ENCODE results near the gene SEPTIN6. TPM values are rescaled to one million over a fixed set of nuclear protein-coding genes. Genes with fewer than 3 reads are reported as not detected.

Gene SEPTIN6
- total RNA-seq, 2 donors from 2014 or later, result 11.5 to 18.7 TPM

DNA sequence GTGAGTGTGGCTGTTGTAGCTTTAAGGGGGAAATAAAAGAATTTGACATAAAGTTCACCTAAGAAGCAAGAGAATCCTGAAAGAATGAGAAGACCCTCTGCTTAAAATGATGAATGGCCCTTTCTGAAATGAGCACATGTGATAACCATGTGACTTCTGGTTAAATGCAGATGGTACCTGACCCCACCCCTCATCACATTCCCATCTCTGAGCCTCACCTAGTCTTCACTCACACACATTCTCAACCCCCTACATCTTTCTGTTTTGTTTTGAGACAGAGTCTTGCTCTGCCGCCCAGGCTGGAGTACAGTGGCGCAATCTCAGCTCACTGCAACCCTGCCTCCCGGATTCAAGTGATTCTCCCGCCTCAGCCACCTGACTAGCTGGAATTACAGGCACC lies 31.5 kb downstream of the SEPTIN6 start:
- H3K4me3 ChIP-seq (ENCODE audit: low read length), result no peak overlapping the region
- H3K4me3 Mint-ChIP-seq, result no peak overlapping the region
- no peaks in the 10 kb centered on the region for H3K27me3 Mint-ChIP-seq (ENCODE audit: insufficient read depth)
- no peak overlapping the region for H3K9ac ChIP-seq (ENCODE audit: extremely low read depth, low read length, poor library complexity, severe bottlenecking)
- H3K4me1 ChIP-seq (ENCODE audit: control insufficient read depth, insufficient read depth, low read length), result no peaks in the 10 kb centered on the region
- no peaks in the 10 kb centered on the region for H3K36me3 ChIP-seq (ENCODE audit: control insufficient read depth, insufficient read depth, low read length)
- no peak overlapping the region for H3K27ac ChIP-seq (ENCODE audit: low read depth, low read length)
- H3K27me3 ChIP-seq (ENCODE audit: control insufficient read depth, insufficient read depth, low read length, poor library complexity, severe bottlenecking), result no peaks in the 10 kb centered on the region
- no peaks in the 10 kb centered on the region for H3K9me3 ChIP-seq (ENCODE audit: control insufficient read depth, low read length)
- H3K36me3 Mint-ChIP-seq (ENCODE audit: low read depth), result no peaks in the 10 kb centered on the region
- H3K27ac Mint-ChIP-seq, result no peak overlapping the region
- H3K9me3 Mint-ChIP-seq, result peaks cover 62% of the 10 kb centered on the region
- H3K4me1 Mint-ChIP-seq, result no peaks in the 10 kb centered on the region
- no peak for DNase-seq
- WGBS, 2 experiments (ENCODE audit: insufficient coverage in 1 of 2, insufficient read length in 1 of 2), result 91% methylated on average over 4 of the region's 4 CpGs; no CpG with 5 or more reads in 1 of the 2 experiments
- TF ChIP-seq, protein P1, sequence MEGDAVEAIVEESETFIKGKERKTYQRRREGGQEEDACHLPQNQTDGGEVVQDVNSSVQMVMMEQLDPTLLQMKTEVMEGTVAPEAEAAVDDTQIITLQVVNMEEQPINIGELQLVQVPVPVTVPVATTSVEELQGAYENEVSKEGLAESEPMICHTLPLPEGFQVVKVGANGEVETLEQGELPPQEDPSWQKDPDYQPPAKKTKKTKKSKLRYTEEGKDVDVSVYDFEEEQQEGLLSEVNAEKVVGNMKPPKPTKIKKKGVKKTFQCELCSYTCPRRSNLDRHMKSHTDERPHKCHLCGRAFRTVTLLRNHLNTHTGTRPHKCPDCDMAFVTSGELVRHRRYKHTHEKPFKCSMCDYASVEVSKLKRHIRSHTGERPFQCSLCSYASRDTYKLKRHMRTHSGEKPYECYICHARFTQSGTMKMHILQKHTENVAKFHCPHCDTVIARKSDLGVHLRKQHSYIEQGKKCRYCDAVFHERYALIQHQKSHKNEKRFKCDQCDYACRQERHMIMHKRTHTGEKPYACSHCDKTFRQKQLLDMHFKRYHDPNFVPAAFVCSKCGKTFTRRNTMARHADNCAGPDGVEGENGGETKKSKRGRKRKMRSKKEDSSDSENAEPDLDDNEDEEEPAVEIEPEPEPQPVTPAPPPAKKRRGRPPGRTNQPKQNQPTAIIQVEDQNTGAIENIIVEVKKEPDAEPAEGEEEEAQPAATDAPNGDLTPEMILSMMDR (conservative IDR thresholded peaks at IDR 0.05), result no peak

DNA sequence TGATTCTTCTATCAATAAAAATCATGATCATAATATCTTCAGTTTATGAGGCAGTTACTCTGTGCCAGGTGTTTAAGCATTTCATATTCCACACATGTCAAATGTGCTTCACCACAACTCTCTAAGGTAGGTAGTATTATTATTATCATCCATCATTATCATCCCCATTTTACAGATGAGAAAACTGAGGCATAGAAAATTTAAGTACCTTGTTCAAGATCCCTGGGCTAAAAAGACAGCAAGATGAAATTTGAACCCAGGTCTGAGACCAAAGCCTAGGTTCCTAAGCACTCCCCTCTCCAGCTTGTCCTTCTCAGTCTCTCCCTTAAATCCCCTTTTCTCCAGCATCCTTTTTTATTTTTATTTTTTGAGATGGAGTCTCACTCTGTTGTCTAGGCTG lies 33.4 kb downstream of the SEPTIN6 start:
- Mint-ChIP-seq H3K4me3 (no peak overlapping the region), H3K9me3 (peaks cover 63% of the 10 kb centered on the region), H3K27me3 (ENCODE audit: insufficient read depth) (no peaks in the 10 kb centered on the region), H3K4me1 (no peaks in the 10 kb centered on the region), H3K27ac (no peak overlapping the region), H3K36me3 (ENCODE audit: low read depth) (no peaks in the 10 kb centered on the region)
- no peaks in the 10 kb centered on the region for H3K4me1 ChIP-seq (ENCODE audit: control insufficient read depth, insufficient read depth, low read length)
- no peak overlapping the region for H3K27ac ChIP-seq (ENCODE audit: low read depth, low read length)
- H3K36me3 ChIP-seq (ENCODE audit: control insufficient read depth, insufficient read depth, low read length), result no peaks in the 10 kb centered on the region
- no peak overlapping the region for H3K9ac ChIP-seq (ENCODE audit: extremely low read depth, low read length, poor library complexity, severe bottlenecking)
- H3K9me3 ChIP-seq (ENCODE audit: control insufficient read depth, low read length), result no peaks in the 10 kb centered on the region
- no peak overlapping the region for H3K4me3 ChIP-seq (ENCODE audit: low read length)
- no peak for DNase-seq
- TF ChIP-seq, protein P1 (conservative IDR thresholded peaks at IDR 0.05), result no peak
- no peaks in the 10 kb centered on the region for H3K27me3 ChIP-seq (ENCODE audit: control insufficient read depth, insufficient read depth, low read length, poor library complexity, severe bottlenecking)

DNA sequence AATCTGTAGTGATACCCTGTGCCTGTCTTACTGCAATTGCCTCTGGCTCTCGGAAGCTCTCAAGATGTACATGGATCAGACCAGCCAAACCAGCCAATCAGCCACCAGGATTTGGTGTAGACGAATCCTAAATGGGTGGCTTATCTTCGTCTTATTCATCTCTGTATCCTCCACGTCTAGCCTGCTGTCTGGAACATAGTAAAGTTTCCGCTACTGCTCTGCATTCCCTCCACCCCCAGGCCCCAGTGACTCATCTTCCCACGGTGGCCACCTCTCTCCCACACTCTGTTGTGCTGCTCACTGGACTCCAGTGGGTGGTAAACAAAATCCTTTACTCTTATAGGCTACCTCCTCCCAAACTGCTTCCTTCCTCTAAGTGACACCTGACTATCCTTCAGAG lies 37.8 kb downstream of the SEPTIN6 start:
- no peak overlapping the region for H3K27ac ChIP-seq (ENCODE audit: low read depth, low read length)
- H3K4me3 Mint-ChIP-seq, result no peak overlapping the region

More for the DNA sequence above, 37.8 kb downstream of the SEPTIN6 start:
- Histone ChIP-seq H3K4me3 (ENCODE audit: low read length) (no peak overlapping the region), H3K36me3 (ENCODE audit: control insufficient read depth, insufficient read depth, low read length) (no peaks in the 10 kb centered on the region), H3K9ac (ENCODE audit: extremely low read depth, low read length, poor library complexity, severe bottlenecking) (no peak overlapping the region), H3K9me3 (ENCODE audit: control insufficient read depth, low read length) (no peaks in the 10 kb centered on the region), H3K27me3 (ENCODE audit: control insufficient read depth, insufficient read depth, low read length, poor library complexity, severe bottlenecking) (no peaks in the 10 kb centered on the region), H3K4me1 (ENCODE audit: control insufficient read depth, insufficient read depth, low read length) (no peaks in the 10 kb centered on the region)
- Mint-ChIP-seq H3K27ac (no peak overlapping the region), H3K36me3 (ENCODE audit: low read depth) (no peaks in the 10 kb centered on the region), H3K4me1 (peaks cover 3% of the 10 kb centered on the region), H3K27me3 (ENCODE audit: insufficient read depth) (no peaks in the 10 kb centered on the region), H3K9me3 (peaks cover 72% of the 10 kb centered on the region)
- TF ChIP-seq, protein P1 (conservative IDR thresholded peaks at IDR 0.05), result no peak
- 71 to 89% methylated on average over 1 to 6 of the region's 6 CpGs for WGBS, 2 experiments (ENCODE audit: insufficient coverage in 1 of 2, insufficient read length in 1 of 2)
- DNase-seq, result no peak
